Ascending aorta (tissue), 2 donors: Measurements from ENCODE around the gene ATF6. TPM values are rescaled to one million over a fixed set of nuclear protein-coding genes. Genes with fewer than 3 reads are reported as not detected.
A peak's percentile ranks its signal among the peaks of the same experiment; 100 is the strongest.

Experiments
- DNase-seq, 2 donors: peaks; one replicate each; pipeline ENCODE4 v3.0.0-alpha.2; 2019; ENCODE audit warnings: low spot score in 2 of 2
- H3K27ac ChIP-seq, 2 donors: fragments of 200-600 bp; sonication (generic); one replicate each; pipeline ENCODE4 v1.5.1; 2016 to 2017; ENCODE audit warnings: mild to moderate bottlenecking in 1 of 2
- H3K27me3 ChIP-seq: fragments of 200-600 bp; sonication (generic); one replicate; pipeline ENCODE4 v1.5.1; 2017
- H3K36me3 ChIP-seq, 2 donors: fragments of 200-600 bp; sonication (generic); one replicate each; pipeline ENCODE4 v1.5.1; 2016
- H3K4me1 ChIP-seq, 2 donors: fragments of 200-600 bp; sonication (generic); one replicate each; pipeline ENCODE4 v1.5.1; 2016 to 2017; ENCODE audit warnings: mild to moderate bottlenecking in 1 of 2
- H3K4me3 ChIP-seq, 2 donors: fragments of 200-600 bp; sonication (generic); one replicate each; pipeline ENCODE4 v1.5.1; 2016 to 2017; ENCODE audit warnings: mild to moderate bottlenecking in 1 of 2
- H3K9me3 ChIP-seq, 2 donors: fragments of 200-600 bp; sonication (generic); one replicate each; pipeline ENCODE4 v1.5.1; 2016
- intact Hi-C: fragments of 100-400 bp; cut with DNase I; formaldehyde crosslinking; loops from one replicate; pipeline ENCODE4 v1.15.1; 2023
- total RNA-seq: library from RNA; depleted of rRNA; stranded (reverse); fragments of >200 nt; gene quantifications from one replicate; pipeline ENCODE4 v1.1.0, GENCODE V29; 2016
- TF ChIP-seq, protein P1 (sequence below), 3 experiments: fragments of 200-600 bp in 2 of 3; fragments of 450-650 bp in 1 of 3; sonication (generic) in 2 of 3; IDR thresholded peaks; one replicate each; pipeline ENCODE4 v1.5.1; 2016 to 2019; ENCODE audit warnings: antibody characterized with exemption in 3 of 3, mild to moderate bottlenecking in 1 of 3, moderate library complexity in 1 of 3

ATF6 gene
- total RNA-seq, 1 donor from 2014 or later, result 12.3 TPM

DNA sequence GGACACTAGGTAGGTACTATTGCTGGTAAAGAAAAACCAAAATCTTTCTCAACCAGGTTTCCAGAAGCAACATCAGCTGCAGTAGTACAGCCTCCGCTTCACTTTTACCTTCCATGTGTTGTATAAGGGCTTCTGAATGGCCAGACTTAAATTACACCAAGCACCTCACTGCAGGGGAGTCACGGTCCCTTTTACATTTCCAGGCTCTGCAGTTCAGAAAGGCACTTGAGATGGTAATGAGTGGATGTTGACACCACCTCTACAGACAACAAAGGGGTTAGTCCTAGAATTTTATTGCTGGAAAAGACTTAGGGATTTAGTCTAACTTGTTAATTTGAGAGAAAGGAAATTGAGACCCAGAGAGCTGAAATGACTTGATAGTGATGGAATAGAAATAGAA lies 28.5 kb upstream of the ATF6 start:
- DNase-seq, result no peak
- H3K4me1 ChIP-seq, result no peaks in the 10 kb centered on the region
- intact Hi-C loops, result no loop called here
- no peaks in the 10 kb centered on the region for H3K9me3 ChIP-seq
- no peaks in the 10 kb centered on the region for H3K27me3 ChIP-seq
- TF ChIP-seq, protein P1, sequence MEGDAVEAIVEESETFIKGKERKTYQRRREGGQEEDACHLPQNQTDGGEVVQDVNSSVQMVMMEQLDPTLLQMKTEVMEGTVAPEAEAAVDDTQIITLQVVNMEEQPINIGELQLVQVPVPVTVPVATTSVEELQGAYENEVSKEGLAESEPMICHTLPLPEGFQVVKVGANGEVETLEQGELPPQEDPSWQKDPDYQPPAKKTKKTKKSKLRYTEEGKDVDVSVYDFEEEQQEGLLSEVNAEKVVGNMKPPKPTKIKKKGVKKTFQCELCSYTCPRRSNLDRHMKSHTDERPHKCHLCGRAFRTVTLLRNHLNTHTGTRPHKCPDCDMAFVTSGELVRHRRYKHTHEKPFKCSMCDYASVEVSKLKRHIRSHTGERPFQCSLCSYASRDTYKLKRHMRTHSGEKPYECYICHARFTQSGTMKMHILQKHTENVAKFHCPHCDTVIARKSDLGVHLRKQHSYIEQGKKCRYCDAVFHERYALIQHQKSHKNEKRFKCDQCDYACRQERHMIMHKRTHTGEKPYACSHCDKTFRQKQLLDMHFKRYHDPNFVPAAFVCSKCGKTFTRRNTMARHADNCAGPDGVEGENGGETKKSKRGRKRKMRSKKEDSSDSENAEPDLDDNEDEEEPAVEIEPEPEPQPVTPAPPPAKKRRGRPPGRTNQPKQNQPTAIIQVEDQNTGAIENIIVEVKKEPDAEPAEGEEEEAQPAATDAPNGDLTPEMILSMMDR (IDR thresholded peaks at IDR 0.05), result no peak
- H3K27ac ChIP-seq, result no peak overlapping the region
- no peaks in the 10 kb centered on the region for H3K36me3 ChIP-seq
- H3K4me3 ChIP-seq, result no peak overlapping the region

DNA sequence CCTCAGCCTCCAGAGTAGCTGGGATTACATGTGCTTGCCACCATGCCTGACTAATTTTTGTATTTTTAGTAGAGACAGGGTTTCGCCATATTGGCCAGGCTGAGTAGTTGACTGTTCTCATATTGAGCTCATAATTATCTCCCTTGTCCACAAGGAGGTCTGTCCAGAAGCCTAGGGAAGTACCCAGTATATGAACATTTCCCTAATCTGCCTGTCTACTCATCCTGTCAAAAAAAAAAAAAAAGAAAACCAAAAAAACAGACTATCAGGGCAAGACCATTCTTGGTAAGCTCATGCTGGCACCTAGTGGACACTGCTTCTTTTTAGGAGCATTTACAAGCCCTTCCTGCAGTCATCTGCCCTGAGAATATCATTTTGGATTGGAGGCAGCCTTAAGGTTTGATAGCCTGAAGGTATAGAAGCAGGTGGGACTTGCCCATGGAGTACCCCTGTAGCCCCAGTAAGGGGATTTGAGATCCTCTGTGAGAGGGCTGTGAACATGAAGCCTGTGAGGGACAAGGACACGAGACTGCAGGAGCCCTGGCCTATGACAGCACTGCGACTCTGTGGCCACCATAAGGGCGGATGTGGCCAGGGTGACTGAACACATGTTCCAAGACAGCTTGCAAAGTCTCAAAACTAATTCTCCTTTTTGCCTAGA lies 27.4 kb upstream of the ATF6 start:
- Histone ChIP-seq H3K27ac (no peak overlapping the region), H3K4me1 (no peaks in the 10 kb centered on the region), H3K27me3 (no peaks in the 10 kb centered on the region), H3K36me3 (no peaks in the 10 kb centered on the region), H3K9me3 (no peaks in the 10 kb centered on the region), H3K4me3 (no peak overlapping the region)
- intact Hi-C loops, result no loop called here
- DNase-seq, result peak; percentile 41 to 77
- TF ChIP-seq, protein P1 (IDR thresholded peaks at IDR 0.05), result peak in 2 of 3 experiments; percentile 8 to 19

DNA sequence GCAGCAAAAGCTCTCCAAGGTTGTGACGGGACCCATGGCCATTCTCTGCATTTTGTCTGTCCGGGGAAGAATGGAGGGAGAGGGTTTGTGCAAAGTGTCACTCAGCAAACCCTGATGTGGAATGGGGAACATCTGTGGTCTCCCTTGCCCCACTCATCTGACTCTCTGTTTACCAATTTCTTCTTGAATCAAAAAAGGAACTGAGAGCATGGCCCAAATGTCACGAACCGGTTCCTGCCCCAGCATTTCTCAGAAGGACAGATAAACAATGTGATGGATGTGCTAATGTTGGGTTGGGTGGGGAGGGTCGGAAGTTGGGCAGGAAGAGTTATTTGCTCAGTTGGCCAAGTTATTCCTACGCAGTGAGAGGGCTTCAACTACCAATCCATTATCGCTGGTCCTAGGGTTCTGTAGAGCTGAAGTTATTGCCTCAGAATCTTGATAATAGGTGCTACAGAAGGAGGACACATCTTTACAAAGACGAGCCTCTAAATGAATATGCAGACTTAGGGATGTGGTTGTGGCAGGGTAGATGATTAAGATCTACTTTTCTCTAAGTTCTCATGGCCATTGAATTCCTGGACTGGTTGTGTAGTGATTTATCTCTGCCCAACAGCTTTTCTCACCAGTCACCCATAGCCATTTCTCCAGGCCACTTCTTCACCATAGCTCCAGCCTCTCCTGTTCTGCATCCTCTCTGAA lies 26.1 kb upstream of the ATF6 start:
- no peak for DNase-seq
- Histone ChIP-seq H3K27ac (no peak overlapping the region), H3K36me3 (no peaks in the 10 kb centered on the region), H3K4me3 (no peak overlapping the region), H3K9me3 (no peaks in the 10 kb centered on the region), H3K27me3 (no peaks in the 10 kb centered on the region), H3K4me1 (no peaks in the 10 kb centered on the region)
- intact Hi-C loops, result loop anchor here (2.0 to 10.0 kb wide), 2 partner anchors 93 to 535 kb away; partner anchors contain the start of gene NDUFS2
- TF ChIP-seq, protein P1 (IDR thresholded peaks at IDR 0.05), result no peak

GRCh38 chr1:161740921-161741320 lies 25.2 kb upstream of the ATF6 start:
- Histone ChIP-seq H3K36me3 (no peaks in the 10 kb centered on the region), H3K27me3 (no peaks in the 10 kb centered on the region), H3K27ac (no peak overlapping the region), H3K4me3 (no peak overlapping the region), H3K9me3 (no peaks in the 10 kb centered on the region), H3K4me1 (no peaks in the 10 kb centered on the region)
- DNase-seq, result no peak
- intact Hi-C loops, result loop anchor here (1.0 to 10.0 kb wide), 3 partner anchors 94 to 536 kb away; partner anchors contain the start of gene NDUFS2
- TF ChIP-seq, protein P1 (IDR thresholded peaks at IDR 0.05), result no peak

GRCh38 chr1:161743231-161743630 lies 22.9 kb upstream of the ATF6 start:
- TF ChIP-seq, protein P1 (IDR thresholded peaks at IDR 0.05), result no peak
- intact Hi-C loops, result loop anchor here (10.0 kb wide), 1 partner anchor 538 kb away; the partner anchor contains the start of gene NDUFS2
- H3K27ac ChIP-seq, result no peak overlapping the region
- no peaks in the 10 kb centered on the region for H3K9me3 ChIP-seq
- no peak for DNase-seq
- no peaks in the 10 kb centered on the region for H3K4me1 ChIP-seq
- H3K27me3 ChIP-seq, result no peaks in the 10 kb centered on the region
- H3K36me3 ChIP-seq, result no peaks in the 10 kb centered on the region
- no peak overlapping the region for H3K4me3 ChIP-seq
